ENCODE measurements around the gene DUT.

DUT gene

GRCh38 chr15:48373821-48374451 lies 42.7 kb downstream of the DUT start:
- no peak for DNase-seq

- DNase-seq: no peak
Measured at GRCh38 chr15:48374472-48374871, 43.2 kb downstream of the DUT start.

GRCh38 chr15:48375767-48376166 lies 44.5 kb downstream of the DUT start:
- no peak for DNase-seq

GRCh38 chr15:48380198-48380597 lies 49.0 kb downstream of the DUT start:
- no peak for DNase-seq

GRCh38 chr15:48381861-48382260 lies 50.6 kb downstream of the DUT start:
- DNase-seq: no peak

GRCh38 chr15:48383031-48383430 lies 51.8 kb downstream of the DUT start:
- DNase-seq: no peak

- no peak for DNase-seq
Measured at GRCh38 chr15:48384616-48385015, 53.4 kb downstream of the DUT start.

- no peak for DNase-seq
Measured at GRCh38 chr15:48385031-48385830, 54.0 kb downstream of the DUT start.

- no peak for DNase-seq
Measured at GRCh38 chr15:48388016-48388851, 57.0 kb downstream of the DUT start.

GRCh38 chr15:48388910-48389309 lies 57.7 kb downstream of the DUT start:
- no peak for DNase-seq

- no peak for DNase-seq
Measured at GRCh38 chr15:48389691-48390143, 58.5 kb downstream of the DUT start.

GRCh38 chr15:48391950-48392349 lies 60.7 kb downstream of the DUT start:
- no peak for DNase-seq

- DNase-seq: no peak
Measured at GRCh38 chr15:48392356-48392755, 61.1 kb downstream of the DUT start.
